Spleen (tissue), 7 donors: Measurements from ENCODE around the gene NCOA6.

Experiments used
- CTCF ChIP-seq, 11 experiments: fragments of 200-600 bp in 7 of 11; fragments of 450-650 bp in 4 of 11; sonication (generic) in 4 of 11; IDR thresholded peaks in 8 of 11; conservative IDR thresholded peaks in 3 of 11; 1 replicate in 7 of 11; 2 replicates in 4 of 11; pipeline versions ENCODE4 v1.4.0 to v1.8.0; 2016 to 2021; ENCODE audit warnings: antibody characterized with exemption in 11 of 11, inconsistent platforms in 4 of 11, mild to moderate bottlenecking in 1 of 11
- POLR2A ChIP-seq, 3 donors: fragments of 450-650 bp; IDR thresholded peaks; one replicate each; pipeline ENCODE4 v1.5.1; 2017; ENCODE audit warnings: antibody characterized with exemption in 3 of 3, mild to moderate bottlenecking in 1 of 3
- POLR2AphosphoS5 ChIP-seq, 3 donors: sonication (generic); formaldehyde crosslinking; IDR thresholded peaks; one replicate each; pipeline ENCODE4 v1.5.1; 2017; ENCODE audit warnings: antibody characterized with exemption in 3 of 3
- donor health status: DM: no; HTN: no; CAD: no; lungs with moderate emphysema.
- donor health status: DM: no; HTN: no; CAD: no.
- donor health status: DM: no; HTN: no; CAD: no.

- no peak for TF ChIP-seq CTCF (IDR thresholded peaks at IDR 0.05 in 8 of 11, conservative IDR thresholded peaks at IDR 0.05 in 3 of 11)
- no peak for TF ChIP-seq POLR2AphosphoS5 (IDR thresholded peaks at IDR 0.05)
- no peak for TF ChIP-seq POLR2A (IDR thresholded peaks at IDR 0.05)
Measured at GRCh38 chr20:34794006-34794585, 31.4 kb downstream of the NCOA6 start.
